Glutamatergic neuron (in vitro differentiated cells): ENCODE results near the gene TMEM266. TPM values are rescaled to one million over a fixed set of nuclear protein-coding genes. Genes with fewer than 3 reads are reported as not detected.
A peak's percentile ranks its signal among the peaks of the same experiment; 100 is the strongest.
"Not testable (repeated sequence)": the region's sequence is repeated elsewhere in the genome, so short reads cannot be mapped to it uniquely, and the experiment has no call there.

Experiments used
- DNase-seq: peaks from one replicate; pipeline ENCODE4 v3.0.0; 2022
- H3K27ac Mint-ChIP-seq: one replicate; pipeline ENCODE4 v1.8.0; 2020; ENCODE audit warnings: mild to moderate bottlenecking, mixed read lengths, inconsistent platforms; ENCODE audit not compliant: unreplicated experiment
- H3K27me3 Mint-ChIP-seq: one replicate; pipeline ENCODE4 v1.8.0; 2020; ENCODE audit warnings: mild to moderate bottlenecking, moderate library complexity, mixed read lengths, inconsistent platforms; ENCODE audit not compliant: unreplicated experiment
- H3K36me3 Mint-ChIP-seq: one replicate; pipeline ENCODE4 v1.8.0; 2020; ENCODE audit warnings: mild to moderate bottlenecking, mixed read lengths, inconsistent platforms; ENCODE audit not compliant: unreplicated experiment
- H3K4me1 Mint-ChIP-seq: one replicate; pipeline ENCODE4 v1.8.0; 2020; ENCODE audit warnings: mild to moderate bottlenecking, low read depth, mixed read lengths, inconsistent platforms; ENCODE audit not compliant: unreplicated experiment
- H3K4me3 Mint-ChIP-seq: one replicate; pipeline ENCODE4 v1.8.0; 2020; ENCODE audit warnings: mild to moderate bottlenecking, mixed read lengths, inconsistent platforms; ENCODE audit not compliant: unreplicated experiment
- H3K9me3 Mint-ChIP-seq: one replicate; pipeline ENCODE4 v1.8.0; 2020; ENCODE audit warnings: mild to moderate bottlenecking, moderate library complexity, mixed read lengths, inconsistent platforms; ENCODE audit not compliant: unreplicated experiment
- long read RNA-seq: library from polyadenylated mRNA; unstranded; transcript quantifications from one replicate; pipeline ENCODE4 v2.0.0, GENCODE V29; 2020; ENCODE audit not compliant: unreplicated experiment
- total RNA-seq: library from RNA; stranded (reverse); fragmentation: NEBNext Ultra II Directional; extraction: Animal tissue kit (Norgen Biotek cat#: 25700); gene quantifications from one replicate; pipeline ENCODE4 v1.2.1, GENCODE V29; 2021; ENCODE audit not compliant: unreplicated experiment
- TF ChIP-seq, protein P1 (sequence below): fragments of 200-600 bp; sonication (generic); IDR thresholded peaks from one replicate; pipeline ENCODE4 v1.5.0; 2021; ENCODE audit not compliant: partially characterized antibody, unreplicated experiment

Gene TMEM266, protein sequence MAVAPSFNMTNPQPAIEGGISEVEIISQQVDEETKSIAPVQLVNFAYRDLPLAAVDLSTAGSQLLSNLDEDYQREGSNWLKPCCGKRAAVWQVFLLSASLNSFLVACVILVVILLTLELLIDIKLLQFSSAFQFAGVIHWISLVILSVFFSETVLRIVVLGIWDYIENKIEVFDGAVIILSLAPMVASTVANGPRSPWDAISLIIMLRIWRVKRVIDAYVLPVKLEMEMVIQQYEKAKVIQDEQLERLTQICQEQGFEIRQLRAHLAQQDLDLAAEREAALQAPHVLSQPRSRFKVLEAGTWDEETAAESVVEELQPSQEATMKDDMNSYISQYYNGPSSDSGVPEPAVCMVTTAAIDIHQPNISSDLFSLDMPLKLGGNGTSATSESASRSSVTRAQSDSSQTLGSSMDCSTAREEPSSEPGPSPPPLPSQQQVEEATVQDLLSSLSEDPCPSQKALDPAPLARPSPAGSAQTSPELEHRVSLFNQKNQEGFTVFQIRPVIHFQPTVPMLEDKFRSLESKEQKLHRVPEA
- total RNA-seq = 1.3 TPM
- long read RNA-seq, partial matches to known transcripts = 0 of 1 reads
- long read RNA-seq, other reads (novel, unspliced or antisense) = 1 of 1 reads

DNA sequence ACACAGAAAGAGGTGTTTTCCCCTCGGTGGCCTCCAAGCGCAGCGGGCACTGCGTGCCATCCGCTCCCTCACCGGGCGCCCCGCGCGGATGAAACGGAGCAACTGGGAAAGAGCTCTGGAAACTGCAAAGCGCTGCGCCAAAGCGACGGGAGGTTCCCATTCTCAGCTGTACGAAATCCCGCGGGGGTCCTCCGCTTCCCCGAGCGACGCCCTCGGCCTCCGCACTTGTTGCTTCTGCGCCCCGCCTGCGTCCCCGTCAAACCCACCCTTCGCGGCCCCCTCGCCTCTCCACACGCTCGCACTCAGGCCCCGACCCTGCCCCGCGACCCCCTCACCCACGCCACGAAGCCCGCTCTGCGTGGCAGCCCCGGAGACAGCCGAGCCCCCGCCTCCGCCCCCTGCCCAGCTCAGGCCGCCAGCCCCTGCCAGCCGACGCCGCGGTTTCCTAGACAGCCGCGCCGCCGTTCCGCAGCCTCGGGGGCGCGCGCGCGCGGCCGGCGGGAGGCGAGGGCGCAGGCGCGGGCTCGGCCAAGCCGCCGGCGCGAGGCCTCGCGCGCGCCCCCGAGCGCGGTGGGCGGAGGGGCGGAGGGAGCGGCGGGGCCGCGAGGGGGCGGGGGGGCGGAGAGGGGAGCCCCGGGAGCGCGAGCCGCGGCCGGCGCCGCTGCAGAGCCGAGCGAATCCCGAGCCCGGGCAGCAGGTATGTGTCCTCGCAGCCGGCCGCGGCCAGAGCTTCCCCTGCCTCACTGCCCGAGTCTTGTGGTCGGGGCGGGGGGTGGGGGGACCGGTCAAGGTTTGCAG lies at the start of gene TMEM266:
TSS of gene TMEM266 (plus strand) at position 666 of the 798 bp plus-strand sequence. CDS start 74,279 bp downstream, outside the sequence.
- H3K4me3 Mint-ChIP-seq = peak within 1 kb of the TSS; percentile 82
- peaks cover 2% of the 10 kb centered on the region for H3K9me3 Mint-ChIP-seq
- peak; percentile 73 for DNase-seq
- H3K36me3 Mint-ChIP-seq = no peaks in the 10 kb centered on the region
- H3K4me1 Mint-ChIP-seq = no peaks in the 10 kb centered on the region
- H3K27me3 Mint-ChIP-seq = peaks cover 2% of the 10 kb centered on the region
- peak within 1 kb of the TSS; percentile 2 for H3K27ac Mint-ChIP-seq
- TF ChIP-seq, protein P1, sequence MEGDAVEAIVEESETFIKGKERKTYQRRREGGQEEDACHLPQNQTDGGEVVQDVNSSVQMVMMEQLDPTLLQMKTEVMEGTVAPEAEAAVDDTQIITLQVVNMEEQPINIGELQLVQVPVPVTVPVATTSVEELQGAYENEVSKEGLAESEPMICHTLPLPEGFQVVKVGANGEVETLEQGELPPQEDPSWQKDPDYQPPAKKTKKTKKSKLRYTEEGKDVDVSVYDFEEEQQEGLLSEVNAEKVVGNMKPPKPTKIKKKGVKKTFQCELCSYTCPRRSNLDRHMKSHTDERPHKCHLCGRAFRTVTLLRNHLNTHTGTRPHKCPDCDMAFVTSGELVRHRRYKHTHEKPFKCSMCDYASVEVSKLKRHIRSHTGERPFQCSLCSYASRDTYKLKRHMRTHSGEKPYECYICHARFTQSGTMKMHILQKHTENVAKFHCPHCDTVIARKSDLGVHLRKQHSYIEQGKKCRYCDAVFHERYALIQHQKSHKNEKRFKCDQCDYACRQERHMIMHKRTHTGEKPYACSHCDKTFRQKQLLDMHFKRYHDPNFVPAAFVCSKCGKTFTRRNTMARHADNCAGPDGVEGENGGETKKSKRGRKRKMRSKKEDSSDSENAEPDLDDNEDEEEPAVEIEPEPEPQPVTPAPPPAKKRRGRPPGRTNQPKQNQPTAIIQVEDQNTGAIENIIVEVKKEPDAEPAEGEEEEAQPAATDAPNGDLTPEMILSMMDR = no peak

DNA sequence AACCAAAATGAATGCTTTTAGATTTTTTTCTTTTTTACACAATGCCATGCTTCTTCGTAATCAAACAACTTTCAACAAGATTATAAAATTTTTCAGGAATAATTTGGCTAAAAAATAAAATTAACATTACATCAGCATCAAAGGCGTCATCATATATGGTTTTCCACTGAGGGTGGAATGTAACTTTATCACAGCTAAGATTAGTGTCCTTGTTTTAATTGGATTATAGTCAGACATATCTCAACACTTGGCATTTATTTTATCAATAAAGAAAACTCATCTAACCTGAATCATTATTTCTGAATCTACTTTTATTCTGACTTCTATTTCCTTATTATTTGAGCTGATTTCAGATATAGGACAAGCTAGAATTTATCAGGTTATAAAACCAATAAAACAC lies 49.2 kb upstream of the TMEM266 start:
- no peaks in the 10 kb centered on the region for H3K4me1 Mint-ChIP-seq
- H3K9me3 Mint-ChIP-seq = no peaks in the 10 kb centered on the region
- no peaks in the 10 kb centered on the region for H3K36me3 Mint-ChIP-seq
- TF ChIP-seq, protein P1 = no peak
- no peak overlapping the region for H3K27ac Mint-ChIP-seq
- H3K4me3 Mint-ChIP-seq = no peak overlapping the region
- no peak for DNase-seq
- no peaks in the 10 kb centered on the region for H3K27me3 Mint-ChIP-seq

DNA sequence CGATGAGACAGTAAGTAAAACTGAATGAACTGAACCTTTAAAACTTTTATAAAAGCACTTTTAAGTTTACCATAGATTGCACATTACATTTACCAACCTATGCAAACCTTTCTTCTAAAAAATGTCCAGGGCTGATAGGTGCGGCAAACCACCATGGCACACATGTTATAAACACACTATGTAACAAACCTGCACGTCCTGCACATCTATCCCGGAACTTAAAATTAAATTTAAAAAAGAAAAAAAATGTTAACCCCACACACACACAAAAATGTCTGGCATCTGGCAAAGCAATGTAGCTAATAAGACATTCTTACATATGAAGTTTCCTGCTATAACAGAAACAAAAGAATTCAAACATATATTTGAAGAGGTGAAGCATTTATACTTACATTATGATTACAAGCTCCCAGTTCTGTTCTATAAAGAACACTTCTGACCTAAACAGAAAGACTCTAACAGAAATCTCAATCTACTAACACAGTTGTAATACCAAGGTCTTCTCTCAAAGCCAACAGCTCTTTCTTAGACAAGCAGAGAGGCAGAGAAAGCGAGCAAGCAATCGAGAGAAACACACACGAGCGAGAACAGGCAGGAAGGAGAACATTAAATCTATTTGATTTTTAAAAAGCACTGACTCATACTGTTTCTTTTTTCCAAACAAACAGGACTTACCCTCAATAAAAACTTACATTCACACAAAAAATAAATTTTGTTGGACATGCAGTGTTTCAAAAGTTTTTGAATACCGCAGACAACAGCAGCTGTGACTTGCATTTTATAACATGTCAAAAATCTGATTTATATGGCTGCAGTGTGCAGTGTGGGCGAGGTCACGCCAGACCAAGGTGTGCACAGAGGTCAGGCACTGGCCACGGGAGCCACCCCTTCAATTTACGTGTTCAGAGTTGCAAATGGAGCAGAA lies 47.9 kb upstream of the TMEM266 start, which contains the start of gene NRG4:
TSS of gene NRG4 (minus strand) at position 798 of the 925 bp plus-strand sequence. CDS start 1,194 bp downstream, outside the sequence.
- no peaks in the 10 kb centered on the region for H3K9me3 Mint-ChIP-seq

DNA sequence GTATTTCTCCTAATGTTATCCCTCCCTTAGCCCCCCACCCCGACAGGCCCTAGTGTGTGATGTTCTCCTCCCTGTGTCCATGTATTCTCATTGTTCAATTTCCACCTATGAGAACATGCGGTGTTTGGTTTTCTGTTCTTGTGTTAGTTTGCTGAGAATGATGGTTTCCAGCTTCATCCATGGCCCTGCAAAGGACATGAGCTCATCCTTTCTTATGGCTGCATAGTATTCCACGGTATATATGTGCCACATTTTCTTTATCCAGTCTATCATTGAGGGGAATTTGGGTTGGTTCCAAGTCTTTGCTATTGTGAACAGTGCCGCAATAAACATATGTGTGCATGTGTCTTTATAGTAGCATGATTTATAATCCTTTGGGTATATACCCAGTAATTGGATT lies 46.3 kb upstream of the TMEM266 start:
- not testable (repeated sequence) for H3K27ac Mint-ChIP-seq, H3K27me3 Mint-ChIP-seq, H3K9me3 Mint-ChIP-seq, DNase-seq, H3K4me3 Mint-ChIP-seq, H3K4me1 Mint-ChIP-seq
- H3K36me3 Mint-ChIP-seq = peaks cover 13% of the 10 kb centered on the region

More for the DNA sequence above, 47.9 kb upstream of the TMEM266 start, which contains the start of gene NRG4:
- Mint-ChIP-seq H3K27ac (no peak within 1 kb of the TSS), H3K4me3 (no peak within 1 kb of the TSS), H3K4me1 (no peaks in the 10 kb centered on the region), H3K27me3 (no peaks in the 10 kb centered on the region), H3K36me3 (peaks cover 6% of the 10 kb centered on the region)
- TF ChIP-seq, protein P1 = no peak
- DNase-seq = no peak
